Activated CD8-positive, alpha-beta T cell treated with anti-CD3 and anti-CD28 coated beads for 36 hours (primary cell): ENCODE data around the gene CH25H. TPM values are rescaled to one million over a fixed set of nuclear protein-coding genes. Genes with fewer than 3 reads are reported as not detected.

ENCODE experiments used
- ATAC-seq: fragments of 200-7000 bp; cut with Tn5 transposase; one replicate; pipeline ENCODE4 v1.10.0; 2021; ENCODE audit warnings: mild to moderate bottlenecking, moderate library complexity
- CTCF ChIA-PET: fragments of 350-600 bp; sonication (Branson Sonifier 250); formaldehyde crosslinking; loops from one replicate; lab custom pipeline; 2021; ENCODE audit warnings: antibody characterized with exemption; lab: Charles Lee
- POLR2A ChIA-PET: fragments of 350-600 bp; sonication (Branson Sonifier 250); formaldehyde crosslinking; loops from one replicate; lab custom pipeline; 2021; ENCODE audit warnings: antibody characterized with exemption; lab: Charles Lee
- DNase-seq: peaks from one replicate; pipeline ENCODE4 v3.0.0-alpha.2; 2020
- H3K27ac Mint-ChIP-seq: one replicate; pipeline ENCODE4 v1.8.0; 2021; ENCODE audit warnings: mild to moderate bottlenecking, mixed read lengths
- H3K27me3 Mint-ChIP-seq: one replicate; pipeline ENCODE4 v1.8.0; 2021; ENCODE audit warnings: mixed read lengths
- H3K36me3 Mint-ChIP-seq: one replicate; pipeline ENCODE4 v1.8.0; 2021; ENCODE audit warnings: low read depth, mixed read lengths
- H3K4me1 Mint-ChIP-seq: one replicate; pipeline ENCODE4 v1.8.0; 2021; ENCODE audit warnings: low read depth, mixed read lengths
- H3K4me3 Mint-ChIP-seq: one replicate; pipeline ENCODE4 v1.8.0; 2021; ENCODE audit warnings: mild to moderate bottlenecking, moderate library complexity, mixed read lengths
- H3K9me3 Mint-ChIP-seq: one replicate; pipeline ENCODE4 v1.8.0; 2021; ENCODE audit warnings: mixed read lengths
- intact Hi-C: fragments of 100-400 bp; cut with micrococcal nuclease; formaldehyde crosslinking; loops from one replicate; pipeline ENCODE4 v1.10.0; 2022
- total RNA-seq, 2 experiments: library from RNA; stranded (reverse); gene quantifications; one replicate each; pipeline ENCODE4 v1.2.3, GENCODE V29; 2021
- TF ChIP-seq, protein P1 (sequence below): fragments of 200-600 bp; IDR thresholded peaks from one replicate; pipeline ENCODE4 v1.8.0; 2022; ENCODE audit warnings: antibody characterized with exemption, mild to moderate bottlenecking

Gene CH25H
- total RNA-seq, 2 experiments from 2014 or later: not detected

- POLR2A ChIA-PET: interaction anchor here (1.9 kb wide), 1 partner anchor 11 kb away, joined by 6 read pairs; the partner anchor contains the start of gene LIPA
These were observed 33.4 kb upstream of the CH25H start for GRCh38 chr10:89240519-89240918.

GRCh38 chr10:89238956-89239644 lies 32.0 kb upstream of the CH25H start:
- DNase-seq (no peak), ATAC-seq (no peak)
- Mint-ChIP-seq H3K4me1 (no peaks in the 10 kb centered on the region), H3K9me3 (no peaks in the 10 kb centered on the region), H3K27ac (no peak overlapping the region), H3K27me3 (no peaks in the 10 kb centered on the region), H3K36me3 (no peaks in the 10 kb centered on the region), H3K4me3 (no peak overlapping the region)
- intact Hi-C loops: no loop called here
- TF ChIP-seq, protein P1, sequence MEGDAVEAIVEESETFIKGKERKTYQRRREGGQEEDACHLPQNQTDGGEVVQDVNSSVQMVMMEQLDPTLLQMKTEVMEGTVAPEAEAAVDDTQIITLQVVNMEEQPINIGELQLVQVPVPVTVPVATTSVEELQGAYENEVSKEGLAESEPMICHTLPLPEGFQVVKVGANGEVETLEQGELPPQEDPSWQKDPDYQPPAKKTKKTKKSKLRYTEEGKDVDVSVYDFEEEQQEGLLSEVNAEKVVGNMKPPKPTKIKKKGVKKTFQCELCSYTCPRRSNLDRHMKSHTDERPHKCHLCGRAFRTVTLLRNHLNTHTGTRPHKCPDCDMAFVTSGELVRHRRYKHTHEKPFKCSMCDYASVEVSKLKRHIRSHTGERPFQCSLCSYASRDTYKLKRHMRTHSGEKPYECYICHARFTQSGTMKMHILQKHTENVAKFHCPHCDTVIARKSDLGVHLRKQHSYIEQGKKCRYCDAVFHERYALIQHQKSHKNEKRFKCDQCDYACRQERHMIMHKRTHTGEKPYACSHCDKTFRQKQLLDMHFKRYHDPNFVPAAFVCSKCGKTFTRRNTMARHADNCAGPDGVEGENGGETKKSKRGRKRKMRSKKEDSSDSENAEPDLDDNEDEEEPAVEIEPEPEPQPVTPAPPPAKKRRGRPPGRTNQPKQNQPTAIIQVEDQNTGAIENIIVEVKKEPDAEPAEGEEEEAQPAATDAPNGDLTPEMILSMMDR: no peak
- CTCF ChIA-PET: interaction anchor here (1.1 kb wide), 1 partner anchor 179 kb away, joined by 3 read pairs; no protein-coding TSS in a partner anchor
- POLR2A ChIA-PET: interaction anchor here (1.9 kb wide), 1 partner anchor 12 kb away, joined by 6 read pairs; the partner anchor contains the start of gene LIPA

More at GRCh38 chr10:89240519-89240918, 33.4 kb upstream of the CH25H start:
- CTCF ChIA-PET: interaction anchor here (1.0 to 1.9 kb wide), 3 partner anchors 10 to 211 kb away, joined by 3 to 8 read pairs (median 4); no protein-coding TSS in a partner anchor
- Mint-ChIP-seq H3K9me3 (no peaks in the 10 kb centered on the region), H3K36me3 (no peaks in the 10 kb centered on the region), H3K4me1 (no peaks in the 10 kb centered on the region), H3K27me3 (no peaks in the 10 kb centered on the region), H3K27ac (no peak overlapping the region), H3K4me3 (no peak overlapping the region)
- DNase-seq (no peak), ATAC-seq (no peak)
- TF ChIP-seq, protein P1: no peak
- intact Hi-C loops: no loop called here

DNA sequence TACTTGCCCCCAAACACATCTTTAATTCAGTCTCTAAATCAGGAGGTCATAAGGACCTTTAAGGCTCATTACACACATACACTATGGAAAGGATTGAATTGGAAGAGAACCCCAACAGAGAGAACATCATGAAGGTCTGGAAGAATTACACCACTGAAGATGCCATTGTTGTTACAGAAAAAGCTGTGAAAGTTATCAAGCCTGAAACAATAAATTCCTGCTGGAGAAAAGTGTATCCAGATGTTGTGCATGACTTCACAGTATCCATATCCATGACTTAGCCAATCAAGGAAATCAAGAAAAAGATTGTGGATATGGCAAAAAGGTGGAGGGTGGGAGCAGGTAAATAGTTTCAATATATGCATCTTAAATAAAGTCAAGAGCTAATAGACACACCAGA lies 30.7 kb upstream of the CH25H start:
- H3K4me1 Mint-ChIP-seq: no peaks in the 10 kb centered on the region
- no peaks in the 10 kb centered on the region for H3K9me3 Mint-ChIP-seq
- H3K27ac Mint-ChIP-seq: no peak overlapping the region
- no peaks in the 10 kb centered on the region for H3K27me3 Mint-ChIP-seq
- H3K36me3 Mint-ChIP-seq: no peaks in the 10 kb centered on the region
- CTCF ChIA-PET: interaction anchor here (1.1 to 2.7 kb wide), 4 partner anchors 9 to 208 kb away, joined by 3 to 7 read pairs (median 6); partner anchors contain the start of gene CH25H
- TF ChIP-seq, protein P1: no peak
- H3K4me3 Mint-ChIP-seq: no peak overlapping the region
- intact Hi-C loops: no loop called here
- ATAC-seq (no peak), DNase-seq (no peak)
- POLR2A ChIA-PET: interaction anchor here (0.9 kb wide), 1 partner anchor 14 kb away, joined by 3 read pairs; no protein-coding TSS in a partner anchor

GRCh38 chr10:89236226-89236797 lies 29.2 kb upstream of the CH25H start:
- no peaks in the 10 kb centered on the region for H3K27me3 Mint-ChIP-seq
- ChIA-PET CTCF (interaction anchor here (1.3 to 2.7 kb wide), 3 partner anchors 18 to 207 kb away, joined by 5 to 7 read pairs (median 6); partner anchors contain the start of gene CH25H), POLR2A (no interaction called here)
- TF ChIP-seq, protein P1: no peak
- DNase-seq: no peak
- H3K4me1 Mint-ChIP-seq: no peaks in the 10 kb centered on the region
- no peaks in the 10 kb centered on the region for H3K36me3 Mint-ChIP-seq
- H3K4me3 Mint-ChIP-seq: no peak overlapping the region
- intact Hi-C loops: no loop called here
- H3K27ac Mint-ChIP-seq: no peak overlapping the region
- no peaks in the 10 kb centered on the region for H3K9me3 Mint-ChIP-seq
- ATAC-seq: no peak
